ENCODE measurements around the gene BCLAF1. TPM values are rescaled to one million over a fixed set of nuclear protein-coding genes. Genes with fewer than 3 reads are reported as not detected.

BCLAF1 gene
- total and polyA plus RNA-seq, 3 donors from 2014 or later, result 39.0 to 188 (median 167) TPM

GRCh38 chr6:136252441-136252840, 37.2 kb downstream of the BCLAF1 start:
- no peak for TF ChIP-seq CTCF (IDR thresholded peaks at IDR 0.05)
- no peak for TF ChIP-seq POLR2A (IDR thresholded peaks at IDR 0.05)
- Histone ChIP-seq H3K4me3 (no peak overlapping the region), H3K9me3 (no peaks in the 10 kb centered on the region), H3K27me3 (no peaks in the 10 kb centered on the region), H3K4me1 (peaks cover 14% of the 10 kb centered on the region), H3K27ac (no peak overlapping the region), H3K36me3 (ENCODE audit: low read depth, missing control alignments) (no peaks in the 10 kb centered on the region)
- 59 to 63% methylated on average over 2 of the region's 2 CpGs for WGBS, 2 donors
- DNase-seq, result no peak
- intact Hi-C loops (cut with DNase I; ENCODE audit: low total_unique reads), result no loop called here

- TF ChIP-seq CTCF (IDR thresholded peaks at IDR 0.05), result no peak
- TF ChIP-seq POLR2A (IDR thresholded peaks at IDR 0.05), result no peak
- Histone ChIP-seq H3K36me3 (ENCODE audit: low read depth, missing control alignments) (no peaks in the 10 kb centered on the region), H3K4me3 (no peak overlapping the region), H3K27ac (no peak overlapping the region), H3K4me1 (peaks cover 14% of the 10 kb centered on the region), H3K9me3 (no peaks in the 10 kb centered on the region), H3K27me3 (no peaks in the 10 kb centered on the region)
- 10 to 18% methylated on average over 4 of the region's 4 CpGs for WGBS, 2 donors
- intact Hi-C loops (cut with DNase I; ENCODE audit: low total_unique reads), result no loop called here
- no peak for DNase-seq
Measured at GRCh38 chr6:136251394-136251793, 38.3 kb downstream of the BCLAF1 start.

GRCh38 chr6:136250686-136251008, 39.0 kb downstream of the BCLAF1 start:
- Histone ChIP-seq H3K9me3 (no peaks in the 10 kb centered on the region), H3K27ac (peak overlapping the region in 1 of 2 donors; percentile 78), H3K27me3 (no peaks in the 10 kb centered on the region), H3K36me3 (ENCODE audit: low read depth, missing control alignments) (no peaks in the 10 kb centered on the region), H3K4me3 (peak overlapping the region; percentile 66 to 68), H3K4me1 (peaks cover 14% of the 10 kb centered on the region)
- DNase-seq, result no peak
- WGBS, 2 donors, result 1% methylated on average over 8 of the region's 8 CpGs
- no peak for TF ChIP-seq POLR2A (IDR thresholded peaks at IDR 0.05)
- intact Hi-C loops (cut with DNase I; ENCODE audit: low total_unique reads), result no loop called here

GRCh38 chr6:136249811-136250685, 39.6 kb downstream of the BCLAF1 start, which contains the start of gene MTFR2:
MTFR2 (minus strand) TSS chr6:136250311; CDS start chr6:136249099, 1,212 bp downstream.
- intact Hi-C loops (cut with DNase I; ENCODE audit: low total_unique reads), result no loop called here
- WGBS, 2 donors, result 0% methylated on average over 27 to 57 of the region's 59 CpGs
- no peaks in the 10 kb centered on the region for H3K9me3 ChIP-seq
- no peaks in the 10 kb centered on the region for H3K36me3 ChIP-seq (ENCODE audit: low read depth, missing control alignments)
- peak within 1 kb of the TSS; percentile 66 to 68 for H3K4me3 ChIP-seq
- H3K27ac ChIP-seq, result peak within 1 kb of the TSS in 1 of 2 donors; percentile 78
- TF ChIP-seq CTCF (IDR thresholded peaks at IDR 0.05), result no peak
- no peak for TF ChIP-seq POLR2A (IDR thresholded peaks at IDR 0.05)
- DNase-seq, result peak; percentile 99
- peaks cover 14% of the 10 kb centered on the region for H3K4me1 ChIP-seq
- no peaks in the 10 kb centered on the region for H3K27me3 ChIP-seq

GRCh38 chr6:136249336-136249735, 40.3 kb downstream of the BCLAF1 start:
- H3K27me3 ChIP-seq, result no peaks in the 10 kb centered on the region
- peak overlapping the region; percentile 66 to 68 for H3K4me3 ChIP-seq
- no peak for DNase-seq
- no peaks in the 10 kb centered on the region for H3K36me3 ChIP-seq (ENCODE audit: low read depth, missing control alignments)
- no peak for TF ChIP-seq CTCF (IDR thresholded peaks at IDR 0.05)
- TF ChIP-seq POLR2A (IDR thresholded peaks at IDR 0.05), result no peak
- H3K4me1 ChIP-seq, result peaks cover 14% of the 10 kb centered on the region
- intact Hi-C loops (cut with DNase I; ENCODE audit: low total_unique reads), result no loop called here
- no peak overlapping the region for H3K27ac ChIP-seq
- 10 to 22% methylated on average over 6 of the region's 6 CpGs for WGBS, 2 donors
- no peaks in the 10 kb centered on the region for H3K9me3 ChIP-seq

All from testis (tissue), 3 donors.